Ishikawa (cell line): ENCODE measurements around the gene NFIB.

ENCODE experiments used
- CEBPB ChIP-seq: IDR thresholded peaks from 2 replicates; pipeline ENCODE4 v1.6.1; 2012
- CREB1 ChIP-seq: IDR thresholded peaks from 2 replicates; pipeline ENCODE4 v1.6.1; 2012; ENCODE audit warnings: low read depth
- EGR1 ChIP-seq: IDR thresholded peaks from 2 replicates; pipeline ENCODE4 v1.6.1; 2012
- EP300 ChIP-seq: IDR thresholded peaks from 2 replicates; pipeline ENCODE4 v1.6.1; 2012; ENCODE audit warnings: borderline replicate concordance
- FOXM1 ChIP-seq: IDR thresholded peaks from 2 replicates; pipeline ENCODE4 v1.6.1; 2012; ENCODE audit warnings: low read depth, borderline replicate concordance
- MAX ChIP-seq: IDR thresholded peaks from 2 replicates; pipeline ENCODE4 v1.6.1; 2012
- NFIC ChIP-seq: IDR thresholded peaks from 2 replicates; pipeline ENCODE4 v1.6.1; 2012
- RAD21 ChIP-seq: IDR thresholded peaks from 2 replicates; pipeline ENCODE4 v1.6.1; 2012; ENCODE audit warnings: low read depth
- TAF1 ChIP-seq: IDR thresholded peaks from 2 replicates; pipeline ENCODE4 v1.6.1; 2012; ENCODE audit warnings: low read depth, mild to moderate bottlenecking
- TCF12 ChIP-seq: IDR thresholded peaks from 2 replicates; pipeline ENCODE4 v1.6.1; 2012; ENCODE audit warnings: low read depth
- TEAD4 ChIP-seq: IDR thresholded peaks from 2 replicates; pipeline ENCODE4 v1.6.1; 2012
- USF1 ChIP-seq: IDR thresholded peaks from 2 replicates; pipeline ENCODE4 v1.6.1; 2012
- YY1 ChIP-seq: IDR thresholded peaks from 2 replicates; pipeline ENCODE4 v1.6.1; 2012; ENCODE audit warnings: low read depth
- ZBTB7A ChIP-seq: IDR thresholded peaks from 2 replicates; pipeline ENCODE4 v1.6.1; 2012; ENCODE audit warnings: low read depth
- TF ChIP-seq, protein P1 (sequence below): IDR thresholded peaks from 2 replicates; pipeline ENCODE4 v1.6.1; 2012; ENCODE audit warnings: low read depth, mild to moderate bottlenecking

NFIB gene

GRCh38 chr9:14323083-14323971, 9.4 kb upstream of the NFIB start:
- no peak for TF ChIP-seq CREB1
- TF ChIP-seq RAD21, result no peak
- no peak for TF ChIP-seq NFIC
- TF ChIP-seq TAF1, result no peak
- no peak for TF ChIP-seq ZBTB7A
- TF ChIP-seq YY1, result no peak
- no peak for TF ChIP-seq CEBPB
- TF ChIP-seq, protein P1, sequence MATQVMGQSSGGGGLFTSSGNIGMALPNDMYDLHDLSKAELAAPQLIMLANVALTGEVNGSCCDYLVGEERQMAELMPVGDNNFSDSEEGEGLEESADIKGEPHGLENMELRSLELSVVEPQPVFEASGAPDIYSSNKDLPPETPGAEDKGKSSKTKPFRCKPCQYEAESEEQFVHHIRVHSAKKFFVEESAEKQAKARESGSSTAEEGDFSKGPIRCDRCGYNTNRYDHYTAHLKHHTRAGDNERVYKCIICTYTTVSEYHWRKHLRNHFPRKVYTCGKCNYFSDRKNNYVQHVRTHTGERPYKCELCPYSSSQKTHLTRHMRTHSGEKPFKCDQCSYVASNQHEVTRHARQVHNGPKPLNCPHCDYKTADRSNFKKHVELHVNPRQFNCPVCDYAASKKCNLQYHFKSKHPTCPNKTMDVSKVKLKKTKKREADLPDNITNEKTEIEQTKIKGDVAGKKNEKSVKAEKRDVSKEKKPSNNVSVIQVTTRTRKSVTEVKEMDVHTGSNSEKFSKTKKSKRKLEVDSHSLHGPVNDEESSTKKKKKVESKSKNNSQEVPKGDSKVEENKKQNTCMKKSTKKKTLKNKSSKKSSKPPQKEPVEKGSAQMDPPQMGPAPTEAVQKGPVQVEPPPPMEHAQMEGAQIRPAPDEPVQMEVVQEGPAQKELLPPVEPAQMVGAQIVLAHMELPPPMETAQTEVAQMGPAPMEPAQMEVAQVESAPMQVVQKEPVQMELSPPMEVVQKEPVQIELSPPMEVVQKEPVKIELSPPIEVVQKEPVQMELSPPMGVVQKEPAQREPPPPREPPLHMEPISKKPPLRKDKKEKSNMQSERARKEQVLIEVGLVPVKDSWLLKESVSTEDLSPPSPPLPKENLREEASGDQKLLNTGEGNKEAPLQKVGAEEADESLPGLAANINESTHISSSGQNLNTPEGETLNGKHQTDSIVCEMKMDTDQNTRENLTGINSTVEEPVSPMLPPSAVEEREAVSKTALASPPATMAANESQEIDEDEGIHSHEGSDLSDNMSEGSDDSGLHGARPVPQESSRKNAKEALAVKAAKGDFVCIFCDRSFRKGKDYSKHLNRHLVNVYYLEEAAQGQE, result no peak
- TF ChIP-seq MAX, result no peak
- no peak for TF ChIP-seq EGR1
- TF ChIP-seq TEAD4, result no peak
- TF ChIP-seq USF1, result no peak
- TF ChIP-seq FOXM1, result no peak
- no peak for TF ChIP-seq EP300
- no peak for TF ChIP-seq TCF12

- TF ChIP-seq EGR1 (peak; percentile 98), RAD21 (peak; percentile 31; the same call in 1 of the 2 replicates), FOXM1 (no peak; the same call in 1 of the 2 replicates), TCF12 (no peak; the same call in 1 of the 2 replicates), YY1 (0 out of 2 replicates have a peak, but pooled peaks have one; percentile 12), EP300 (no peak), ZBTB7A (peak; percentile 97), CEBPB (no peak), TEAD4 (peak; percentile 18), MAX (peak; percentile 84), TAF1 (peak; percentile 49; the same call in 1 of the 2 replicates), NFIC (peak; percentile 61), CREB1 (no peak), USF1 (0 out of 2 replicates have a peak, but pooled peaks have one; percentile 5)
- TF ChIP-seq, protein P1, result no peak
These were observed 8.5 kb upstream of the NFIB start for GRCh38 chr9:14322211-14323082.

DNA sequence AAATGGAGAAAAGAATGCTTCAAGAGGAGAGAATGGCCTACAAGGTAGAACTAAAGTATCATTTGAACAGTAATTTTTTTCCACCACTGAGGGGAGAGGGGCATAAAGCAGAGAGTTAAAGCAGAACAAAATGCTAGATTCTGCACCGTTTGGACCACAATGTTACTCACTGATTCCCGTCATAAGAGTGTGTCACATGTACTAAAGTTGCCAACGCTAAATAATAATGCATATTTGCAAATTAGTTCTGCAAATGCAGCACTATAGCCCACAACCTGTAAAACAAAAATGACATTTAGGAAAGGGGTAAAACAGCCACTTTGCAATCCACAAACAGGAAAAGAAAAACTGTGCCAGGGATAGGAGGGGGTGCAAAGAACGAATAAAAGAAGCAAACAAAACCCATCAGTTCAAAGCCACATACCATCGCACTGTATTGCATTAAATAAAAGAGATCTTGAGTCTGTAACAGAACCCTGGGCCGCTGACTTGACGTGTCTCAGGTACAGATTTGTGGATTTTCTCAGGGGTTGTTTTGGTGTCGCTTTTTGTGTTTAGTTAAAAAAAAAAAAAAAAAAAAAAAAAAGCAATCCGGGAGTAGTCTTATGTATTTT, 7.7 kb upstream of the NFIB start:
- TF ChIP-seq EP300 (no peak), EGR1 (no peak), RAD21 (no peak), YY1 (no peak), CREB1 (no peak)
- TF ChIP-seq, protein P1, result no peak
